Left renal cortex interstitium (tissue), 4 donors: Measurements from ENCODE around the gene NUP214. TPM values are rescaled to one million over a fixed set of nuclear protein-coding genes. Genes with fewer than 3 reads are reported as not detected.
A peak's percentile ranks its signal among the peaks of the same experiment; 100 is the strongest.

ENCODE experiments used
- DNase-seq, 4 donors: peaks; one replicate each; pipeline ENCODE4 v3.0.0-alpha.2; 2013; ENCODE audit warnings: low read depth in 4 of 4, low spot score in 2 of 4, missing footprints in 1 of 4
- polyA plus RNA-seq, 4 donors: library from polyadenylated mRNA; unstranded; fragments of 120-200 nt; gene quantifications; one replicate each; pipeline ENCODE4 v1.2.1, GENCODE V29; 2013; ENCODE audit not compliant: insufficient read length in 4 of 4

Gene NUP214
- polyA plus RNA-seq, 4 donors, result 39.8 to 68.5 (median 55.0) TPM

DNA sequence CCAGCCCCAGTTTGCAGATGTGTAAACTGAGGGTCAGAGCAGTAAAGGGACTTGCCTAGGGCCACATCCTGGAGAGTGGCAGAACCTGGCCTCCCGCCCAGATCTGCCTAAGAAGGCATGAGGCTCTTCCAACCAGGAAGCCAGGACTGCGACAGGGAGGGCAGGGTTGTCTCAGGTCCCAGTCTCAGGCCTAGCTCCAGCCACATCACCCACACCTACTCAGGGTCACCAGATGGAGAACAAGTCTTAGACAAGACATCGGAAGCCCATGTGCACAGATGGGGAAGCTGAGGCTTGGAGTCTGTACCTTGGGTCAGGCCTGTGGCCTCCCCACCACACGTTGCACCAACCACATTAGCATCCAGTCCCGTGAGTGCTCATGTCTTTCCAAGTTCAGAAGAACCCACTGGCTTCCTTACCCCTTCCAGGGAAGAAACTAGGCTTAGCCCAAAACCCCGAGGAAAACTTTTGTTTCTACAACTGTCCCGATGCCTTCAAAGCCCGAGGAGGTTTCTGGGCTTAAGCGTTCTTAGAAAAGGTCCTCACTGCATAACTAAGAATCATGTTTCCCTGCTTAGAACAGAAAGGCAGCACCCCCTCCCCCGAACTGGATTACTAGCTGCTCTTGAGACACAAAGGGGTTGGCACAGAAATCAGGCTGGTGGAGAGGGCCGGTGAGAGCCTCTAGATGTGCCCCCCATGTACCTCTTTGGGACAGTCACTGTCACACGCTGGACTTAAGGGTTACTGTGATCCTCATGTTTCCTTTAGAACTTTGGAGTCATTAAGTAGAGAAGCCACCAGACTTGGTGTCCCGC is 148.7 kb downstream of the NUP214 start:
- DNase-seq, result no peak

DNA sequence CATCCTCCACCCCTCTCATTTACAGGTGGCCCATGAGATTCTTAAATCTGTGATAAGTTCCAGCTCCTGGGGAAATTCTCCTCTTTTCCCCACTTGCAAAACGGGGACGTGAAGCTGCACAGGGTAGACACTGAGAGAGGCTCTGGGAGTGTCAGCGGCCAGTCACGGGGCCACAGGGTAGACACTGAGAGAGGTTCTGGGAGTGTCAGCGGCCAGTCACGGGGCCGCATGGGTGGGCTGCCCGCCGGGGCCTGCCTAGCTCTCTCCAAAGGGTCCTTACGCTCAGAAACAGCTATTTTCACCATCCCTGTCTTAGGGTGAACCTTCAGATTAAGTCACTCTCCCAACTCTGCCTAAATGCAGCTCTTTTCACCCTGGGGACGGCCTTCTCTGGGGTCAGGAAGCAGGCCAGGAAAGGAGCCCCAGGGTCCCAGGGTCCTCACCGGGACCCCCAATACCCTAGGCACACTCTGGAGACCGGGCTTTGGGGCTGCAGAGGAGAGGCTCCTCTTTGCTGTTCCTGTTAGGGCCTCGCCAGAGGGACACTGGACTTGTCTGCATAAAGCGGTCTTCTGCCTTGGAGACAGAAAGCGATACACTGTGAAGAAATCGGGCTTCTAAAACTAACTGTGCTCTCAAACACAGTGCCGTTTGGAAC is 149.4 kb downstream of the NUP214 start:
- no peak for DNase-seq

DNA sequence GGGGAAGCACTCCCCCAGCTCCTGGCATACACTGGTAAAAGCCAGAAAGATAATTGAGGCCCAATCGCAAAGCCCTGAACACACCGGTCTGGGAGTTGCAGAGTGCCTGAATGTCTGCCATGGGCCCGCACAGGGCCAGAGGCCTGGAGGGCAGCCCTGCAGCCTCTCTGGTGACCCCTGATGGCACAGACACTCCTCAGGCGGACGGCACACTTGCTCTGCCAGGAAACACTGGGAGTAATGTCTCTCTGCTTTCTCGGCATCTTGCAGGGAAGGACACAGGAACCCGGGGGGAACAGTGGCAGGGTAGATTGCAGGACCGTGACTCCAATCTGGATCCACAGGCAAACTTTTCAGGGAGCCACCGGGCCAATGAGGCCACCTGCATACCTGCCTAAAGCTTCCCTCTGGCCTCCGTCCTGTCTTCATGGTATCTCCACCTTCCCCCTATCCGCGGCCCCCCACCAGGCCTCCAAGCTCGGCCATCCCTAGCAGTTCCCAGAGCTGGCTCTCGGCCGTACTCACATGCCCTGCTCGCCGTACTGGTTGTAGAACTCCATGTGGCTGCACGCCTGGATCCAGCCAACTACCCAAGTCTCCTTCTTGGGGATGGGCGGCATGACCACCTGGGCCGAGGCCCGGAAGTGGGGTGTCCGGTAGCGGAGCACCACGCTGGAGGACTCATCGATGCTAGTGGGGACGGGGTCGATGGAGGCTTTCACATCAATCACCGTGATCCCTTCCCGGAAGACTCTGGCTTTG is 150.1 kb downstream of the NUP214 start:
- DNase-seq, result no peak

DNA sequence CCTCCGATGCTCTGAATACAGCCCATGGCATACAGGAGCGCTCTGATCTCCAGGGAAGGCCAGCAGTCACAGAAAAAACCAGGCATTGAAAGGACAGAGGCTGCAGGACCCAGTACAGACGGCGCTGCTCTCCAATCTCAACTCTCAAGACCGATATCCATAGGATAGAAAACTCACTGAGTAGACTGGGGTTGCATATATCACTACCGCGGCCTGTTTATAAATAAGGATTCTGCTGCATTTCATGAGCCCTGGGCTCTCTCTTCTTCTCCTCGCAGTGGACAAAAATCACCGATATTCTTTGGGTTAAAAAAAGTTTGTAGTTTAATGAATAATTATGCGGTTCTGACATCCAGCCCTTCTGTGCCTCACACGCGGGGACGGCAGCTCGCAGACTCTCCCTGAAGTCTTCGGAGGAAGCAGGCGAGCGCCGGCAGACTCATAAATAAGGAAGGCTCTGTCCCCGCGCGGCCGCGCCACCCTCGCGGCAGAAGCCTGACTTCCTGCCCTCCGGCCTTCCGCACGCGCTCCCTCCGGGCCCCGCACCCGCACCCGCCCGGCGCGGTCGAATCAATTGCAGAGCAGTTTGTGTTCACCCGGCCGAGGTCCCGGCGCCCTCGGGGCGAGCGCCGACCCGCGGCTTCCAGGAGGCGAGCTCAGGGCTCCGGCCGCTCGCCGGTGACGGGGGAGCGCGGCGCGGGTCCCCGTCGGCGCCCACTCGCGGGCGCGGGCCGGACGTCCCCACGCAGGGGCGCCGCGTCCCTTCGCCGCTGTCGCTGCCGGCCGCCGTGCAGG is 150.9 kb downstream of the NUP214 start, which contains the start of gene FAM78A:
Gene FAM78A (minus strand): TSS at position 417 of the 795 bp plus-strand sequence. CDS start 331 bp downstream, at position 86.
- DNase-seq, result no peak

DNA sequence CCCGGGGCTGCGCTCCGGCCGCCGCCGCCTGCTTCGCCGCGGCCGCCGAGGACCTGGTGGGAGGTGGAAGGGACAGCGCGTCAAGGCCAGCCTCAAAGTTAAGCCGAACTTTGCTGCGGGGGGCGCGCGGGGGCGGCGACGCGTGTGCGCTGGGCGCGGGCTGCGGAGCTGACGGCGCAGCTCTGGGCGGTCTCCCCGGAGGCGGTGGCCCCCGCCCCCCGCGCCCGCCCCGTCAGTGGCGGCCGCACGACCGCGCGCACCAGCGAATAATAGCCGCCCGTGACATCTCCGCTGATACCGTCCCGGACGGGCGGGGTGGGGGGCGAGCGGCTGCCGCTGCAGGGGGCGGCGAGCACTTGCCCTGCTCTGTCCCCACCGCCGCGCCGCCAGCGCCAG is 151.5 kb downstream of the NUP214 start:
- DNase-seq, result no peak

DNA sequence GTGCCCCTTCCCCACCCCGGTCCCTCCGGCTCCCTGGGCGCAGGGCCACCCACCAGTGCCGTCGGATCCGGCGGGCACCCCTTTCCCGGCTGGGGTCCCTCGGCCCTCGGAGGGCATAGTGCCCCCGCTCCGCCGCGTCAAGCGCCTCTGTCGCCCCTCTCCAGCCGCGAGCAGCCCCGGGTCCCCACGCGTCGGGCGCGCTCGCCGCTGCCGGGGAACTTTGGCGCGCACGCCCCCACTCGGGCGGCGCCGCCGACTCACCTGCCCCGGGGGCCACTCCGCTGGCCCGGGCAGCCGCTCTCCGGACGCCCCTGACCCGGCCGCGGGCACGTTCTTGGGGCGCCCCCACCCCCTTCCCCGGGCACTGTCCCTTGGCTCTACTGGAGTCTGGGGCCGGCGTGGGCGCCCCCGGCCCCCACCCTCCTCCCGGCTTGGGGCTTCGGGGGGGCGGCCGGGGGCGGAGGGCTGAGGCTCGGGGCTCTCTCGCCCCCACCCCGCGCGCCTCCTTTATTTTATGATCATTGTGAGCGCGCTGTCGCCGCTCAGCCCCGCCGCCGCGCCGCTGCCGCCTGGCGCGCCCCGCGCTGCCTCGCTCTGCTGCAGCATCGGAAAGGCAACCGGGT is 152.0 kb downstream of the NUP214 start:
- DNase-seq, result no peak

DNA sequence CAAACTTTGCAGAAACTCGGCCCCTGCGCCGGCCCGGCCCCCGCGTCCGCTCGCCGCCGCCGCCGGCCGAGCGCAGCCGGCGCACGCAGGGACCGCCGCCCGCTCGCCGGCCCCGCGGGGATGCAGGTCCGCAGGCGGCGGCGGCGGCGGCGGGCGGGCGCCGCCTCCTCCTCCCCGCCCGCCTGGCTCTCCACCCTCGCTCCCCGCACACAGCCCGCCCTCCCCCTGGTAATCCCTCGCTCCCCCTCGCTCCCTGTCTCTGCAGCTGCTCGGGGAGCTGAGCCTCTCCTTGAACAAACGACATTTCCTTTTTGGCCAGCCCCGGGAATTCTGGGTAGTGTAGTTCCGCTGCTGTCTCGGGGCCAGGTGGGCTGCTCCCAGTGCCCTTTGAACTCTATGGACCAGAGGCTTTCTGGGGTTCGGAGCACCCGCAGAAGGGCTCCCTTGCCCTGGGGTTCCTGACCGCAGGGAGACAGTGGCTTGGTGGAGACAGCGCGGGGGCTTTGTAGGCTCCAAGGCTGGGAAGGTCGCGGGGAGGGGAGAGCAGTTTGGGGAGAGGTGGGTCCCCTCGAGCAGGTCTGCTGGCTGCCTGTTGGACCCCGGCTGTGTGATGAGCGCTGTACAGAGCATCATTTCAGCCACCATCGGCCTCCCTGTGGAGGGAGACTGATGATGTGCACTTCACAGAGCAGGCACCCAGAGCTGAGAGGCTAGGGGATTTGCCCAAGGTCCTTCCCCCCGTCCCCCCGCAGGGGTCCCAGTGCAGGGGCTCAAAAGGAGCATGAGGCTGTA is 152.7 kb downstream of the NUP214 start:
- peak in 3 of 4 donors; percentile 45 to 79 (median 59) for DNase-seq

DNA sequence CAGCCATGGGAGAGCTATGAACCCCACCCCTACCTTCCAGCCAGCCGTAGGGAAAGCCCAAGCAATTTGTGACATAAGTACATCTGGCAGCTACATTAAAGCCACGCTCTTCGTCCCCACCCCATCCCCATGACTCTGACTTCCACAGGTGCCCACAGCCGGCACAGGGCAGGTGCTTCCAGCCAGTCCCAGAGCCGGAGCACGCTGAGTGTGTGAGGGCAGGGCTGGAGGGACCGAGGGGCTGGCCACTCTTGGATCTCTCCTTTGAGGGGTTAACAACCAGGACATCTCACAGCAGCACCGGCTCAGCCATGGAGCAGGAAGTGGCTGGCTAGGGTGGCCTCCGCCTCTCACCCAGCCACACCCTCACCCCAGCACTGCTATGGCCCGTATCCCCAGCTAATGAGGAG is 153.3 kb downstream of the NUP214 start:
- DNase-seq, result no peak

DNA sequence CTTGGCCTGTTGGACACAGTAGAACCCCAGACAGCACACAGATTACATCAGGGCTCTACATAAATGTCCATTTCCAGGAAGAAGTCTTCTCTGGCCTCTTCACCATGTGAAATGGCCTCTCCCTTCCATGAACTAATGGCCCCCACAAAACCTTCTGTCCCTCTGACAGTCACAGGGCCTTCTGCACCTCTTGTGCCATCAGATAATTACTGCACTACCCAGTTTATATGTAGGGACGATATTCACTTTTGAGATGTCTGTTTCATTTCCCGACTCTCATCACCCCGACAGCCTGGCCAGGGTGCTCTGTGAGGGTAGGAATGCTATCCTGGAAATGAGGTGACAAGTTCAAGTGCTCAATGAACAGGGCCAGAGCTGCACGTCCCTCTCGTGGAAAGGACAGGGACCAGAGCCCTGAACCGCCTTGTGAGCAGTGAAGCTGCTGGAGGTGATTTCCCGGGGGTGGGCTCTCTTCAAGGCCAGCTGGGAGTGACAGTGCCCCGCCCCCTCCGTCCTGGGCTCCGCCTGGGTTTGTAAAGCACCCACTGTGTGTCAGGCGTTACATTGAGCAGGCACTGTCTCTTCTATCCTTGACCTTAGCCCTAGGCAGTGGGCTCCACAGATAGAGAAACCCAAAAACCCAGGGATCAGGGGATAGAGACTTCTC is 153.9 kb downstream of the NUP214 start:
- DNase-seq, result no peak

DNA sequence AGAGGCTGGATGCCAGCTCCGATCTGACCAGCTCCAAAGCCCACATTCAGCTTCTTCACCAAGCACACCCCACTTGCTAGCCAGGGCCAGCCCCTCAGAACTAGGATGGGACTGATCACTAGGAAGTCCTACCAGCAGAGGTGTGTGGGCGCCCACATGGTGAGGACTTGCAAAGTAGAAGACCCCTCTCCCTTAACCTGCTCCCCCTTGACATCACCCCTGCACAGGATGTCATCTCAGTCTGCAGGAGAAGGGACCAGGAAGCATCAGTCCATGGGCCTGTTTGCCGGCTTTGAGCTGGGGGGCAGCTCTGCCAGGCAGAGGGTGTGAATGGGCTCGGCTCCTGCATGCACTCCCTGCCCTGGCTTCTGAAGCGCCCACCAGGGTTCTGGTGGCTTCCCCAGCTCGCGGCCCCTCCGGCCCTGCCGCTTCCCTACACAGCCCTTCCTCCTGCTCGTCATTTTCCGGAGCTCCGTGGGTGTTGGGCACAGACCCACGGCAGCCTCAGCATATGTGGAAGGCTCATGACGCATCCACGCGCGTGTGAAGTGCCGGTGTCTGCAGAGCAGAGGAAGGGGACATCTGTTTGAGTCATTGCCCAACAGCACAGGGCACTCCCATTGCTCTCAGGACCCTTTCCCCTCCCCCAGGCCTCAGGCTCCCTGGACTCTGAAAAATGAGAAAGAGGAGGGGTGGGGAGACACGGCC is 154.6 kb downstream of the NUP214 start:
- DNase-seq, result no peak

DNA sequence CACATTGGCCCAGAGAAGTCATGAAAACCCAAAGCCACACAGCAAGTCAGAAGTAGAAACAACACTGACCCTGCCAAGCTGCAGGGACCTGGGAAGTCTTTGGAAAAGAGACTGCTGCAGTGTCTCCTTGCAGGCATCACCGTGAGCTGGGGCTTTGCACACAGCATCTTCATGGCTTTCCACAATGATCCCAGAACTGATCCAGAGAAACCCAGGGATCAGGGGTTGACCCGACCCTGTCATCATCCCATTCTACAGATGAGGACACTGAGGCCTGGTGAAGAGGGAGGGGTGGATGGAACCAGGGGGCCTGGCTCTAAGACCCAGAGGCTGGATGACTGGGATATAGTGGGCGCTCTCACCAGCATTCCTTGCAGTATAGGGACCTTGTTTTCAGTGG is 155.3 kb downstream of the NUP214 start:
- no peak for DNase-seq

DNA sequence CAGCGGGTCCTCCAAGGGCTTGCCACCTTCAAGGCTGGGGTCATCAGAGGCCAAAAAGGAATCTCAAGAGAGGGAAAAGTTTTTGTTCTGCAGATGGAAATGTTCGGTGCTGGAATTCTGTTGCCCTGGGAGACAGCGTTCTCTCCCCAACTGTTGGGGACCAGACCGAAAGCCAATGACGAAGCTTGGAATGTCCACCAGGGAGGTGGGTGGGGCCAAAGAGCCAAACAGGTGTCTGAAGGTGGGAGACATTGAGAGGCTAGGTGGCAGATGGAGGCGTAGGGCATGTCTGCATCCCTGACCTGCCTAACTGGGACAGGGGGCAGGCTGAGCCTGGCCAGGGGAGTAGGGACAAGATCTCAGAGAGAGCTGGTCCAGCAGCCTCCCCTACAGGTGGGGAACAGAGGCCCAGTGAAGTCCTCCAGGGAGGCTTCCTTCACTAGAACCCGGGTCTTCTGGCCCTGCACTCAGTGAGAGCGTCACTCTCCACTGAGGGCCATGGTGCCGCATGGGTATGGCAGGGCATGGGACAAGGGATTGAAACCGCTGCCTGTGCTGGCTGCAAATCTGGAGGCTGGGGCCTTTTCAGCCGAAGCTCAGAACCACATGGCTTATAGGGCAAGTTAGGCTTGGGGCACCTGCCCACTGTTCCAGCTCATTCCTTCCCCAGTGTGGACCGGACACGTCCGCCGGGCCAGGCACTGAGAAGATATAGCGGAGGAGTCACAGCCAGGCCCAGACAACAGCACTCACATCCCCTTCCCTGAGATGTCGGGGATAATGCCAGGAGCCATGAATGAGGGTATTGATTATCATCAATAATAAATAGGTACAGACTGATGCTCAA is 156.0 kb downstream of the NUP214 start:
- DNase-seq, result no peak

DNA sequence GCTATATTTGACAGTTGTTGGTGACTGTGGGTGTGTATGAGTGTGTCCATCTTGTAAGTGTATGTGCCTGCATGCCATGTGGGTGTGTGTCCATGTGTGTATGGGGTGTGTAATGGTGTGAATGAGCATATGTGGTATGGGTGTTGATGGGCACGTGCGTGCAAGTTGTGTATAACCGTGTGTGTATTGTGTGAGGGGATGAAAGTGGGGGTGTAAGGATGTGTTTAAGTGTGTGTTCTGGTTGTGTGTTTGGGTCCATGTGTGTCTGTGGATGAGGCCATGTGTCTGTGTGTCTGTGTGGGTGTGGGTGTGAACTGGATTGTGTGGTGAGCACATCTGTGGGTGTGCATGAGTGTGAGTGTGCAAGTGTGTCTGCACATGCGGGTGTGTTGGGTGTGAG is 156.8 kb downstream of the NUP214 start:
- DNase-seq, result no peak

DNA sequence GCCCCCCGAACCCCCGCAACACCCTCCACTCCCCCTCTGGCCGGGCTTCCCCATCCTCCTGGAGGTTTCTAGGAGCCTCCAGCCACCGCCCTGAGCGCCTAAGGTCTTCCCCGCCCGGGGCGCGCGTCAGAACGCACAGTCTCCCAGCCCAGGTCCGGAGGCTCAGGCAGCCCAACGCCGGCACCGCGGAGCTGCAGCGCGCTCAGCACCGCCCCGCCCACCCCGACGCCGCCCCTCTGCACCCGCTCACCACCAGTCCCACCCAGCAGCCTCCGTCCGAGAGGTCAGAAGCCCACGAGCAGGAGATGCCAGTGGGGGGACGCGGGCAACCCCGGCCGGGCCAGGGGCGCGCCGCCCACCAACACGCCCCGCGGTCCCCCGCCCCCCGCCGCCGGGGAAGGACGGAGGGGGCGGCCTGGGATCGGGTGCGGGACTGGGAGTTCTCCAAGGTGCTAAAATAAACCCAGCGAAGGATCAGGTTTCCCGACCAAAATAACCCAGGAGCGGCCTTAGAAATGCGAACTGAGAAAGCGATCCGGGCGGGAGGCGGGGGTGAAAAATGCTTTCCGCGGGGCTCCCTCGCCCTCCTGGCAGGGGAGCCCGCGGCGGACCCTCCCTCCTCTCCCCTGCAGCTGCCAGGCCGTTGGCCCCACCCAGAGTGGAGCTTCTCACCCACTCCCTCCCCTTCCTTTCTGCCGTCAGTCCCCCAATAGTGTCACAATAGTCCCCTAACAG is 157.5 kb downstream of the NUP214 start:
- peak in 2 of 4 donors; percentile 56 to 69 for DNase-seq
